PC-9 (cell line): ENCODE results near the gene PSMD13. TPM values are rescaled to one million over a fixed set of nuclear protein-coding genes. Genes with fewer than 3 reads are reported as not detected.

Experiments
- BruUV-seq: library from RNA; stranded (reverse); fragments of 400-500 nt; replicated peaks from 2 replicates; lab custom pipeline; 2021; lab: Mats Ljungman, UMichigan
- CTCF ChIA-PET: fragments of 300-600 bp; sonication (Branson Sonifier 250); formaldehyde crosslinking; loops from one replicate; lab custom pipeline; 2022; ENCODE audit warnings: antibody characterized with exemption; lab: Charles Lee
- POLR2A ChIA-PET: fragments of 300-600 bp; sonication (Branson Sonifier 250); formaldehyde crosslinking; loops from one replicate; lab custom pipeline; 2022; ENCODE audit warnings: antibody characterized with exemption; ENCODE audit not compliant: unreplicated experiment; lab: Charles Lee
- DNase-seq, 2 experiments: peaks; one replicate each; pipeline versions ENCODE4 v3.0.0 to v3.0.0-alpha.2; 2015 to 2022; ENCODE audit warnings: mixed read lengths in 1 of 2
- H2AFZ ChIP-seq: fragments of 200-600 bp; sonication (generic); 2 replicates; pipeline ENCODE4 v1.8.1; 2017; ENCODE audit warnings: antibody characterized with exemption
- H3F3A ChIP-seq: fragments of 200-600 bp; sonication (generic); 2 replicates; pipeline ENCODE4 v1.8.1; 2017; ENCODE audit warnings: antibody characterized with exemption, mild to moderate bottlenecking, low read depth; ENCODE audit not compliant: insufficient read depth
- H3K27ac ChIP-seq: fragments of 200-600 bp; sonication (generic); 2 replicates; pipeline ENCODE4 v1.6.1; 2016; ENCODE audit warnings: mixed run types
- H3K27me3 ChIP-seq: fragments of 200-600 bp; sonication (generic); 2 replicates; pipeline ENCODE4 v1.6.1; 2016; ENCODE audit warnings: low read depth, mixed run types; ENCODE audit not compliant: insufficient read depth
- H3K36me3 ChIP-seq: fragments of 200-600 bp; sonication (generic); 2 replicates; pipeline ENCODE4 v1.6.1; 2016; ENCODE audit warnings: low read depth, mixed run types
- H3K4me1 ChIP-seq: fragments of 200-600 bp; sonication (generic); replicated peaks from 2 replicates; pipeline ENCODE4 v1.6.1; 2016; ENCODE audit warnings: mixed run types; ENCODE audit not compliant: insufficient read depth
- H3K4me2 ChIP-seq: fragments of 200-600 bp; sonication (generic); 2 replicates; pipeline ENCODE4 v1.6.1; 2017; ENCODE audit warnings: mixed run types
- H3K4me3 ChIP-seq: fragments of 200-600 bp; sonication (generic); 2 replicates; pipeline ENCODE4 v1.6.1; 2016; ENCODE audit warnings: mixed run types
- H3K79me2 ChIP-seq: fragments of 200-600 bp; sonication (generic); 2 replicates; pipeline ENCODE4 v1.6.1; 2017; ENCODE audit warnings: low read depth, mixed run types
- H3K9me2 ChIP-seq: fragments of 200-600 bp; sonication (generic); 2 replicates; pipeline ENCODE4 v1.8.1; 2017; ENCODE audit warnings: mild to moderate bottlenecking; ENCODE audit not compliant: insufficient read depth
- H3K9me3 ChIP-seq: fragments of 200-600 bp; sonication (generic); 2 replicates; pipeline ENCODE4 v1.8.1; 2016; ENCODE audit warnings: low read depth; ENCODE audit not compliant: insufficient read depth
- H4K20me1 ChIP-seq: fragments of 200-600 bp; sonication (generic); 2 replicates; pipeline ENCODE4 v1.8.1; 2017; ENCODE audit not compliant: insufficient read depth
- EZH2 ChIP-seq: fragments of 200-600 bp; sonication (generic); IDR thresholded peaks from 2 replicates; pipeline ENCODE4 v1.8.0; 2017; ENCODE audit warnings: antibody characterized with exemption, low read depth
- intact Hi-C: fragments of 100-400 bp; cut with micrococcal nuclease; formaldehyde crosslinking; loops from one replicate; pipeline ENCODE4 v1.10.0; 2022; ENCODE audit not compliant: unreplicated experiment
- total RNA-seq: library from RNA; stranded (reverse); gene quantifications from 2 replicates; pipeline ENCODE4 v1.2.3, GENCODE V29; 2021
- TF ChIP-seq, protein P1 (sequence below): fragments of 200-600 bp; sonication (generic); conservative IDR thresholded peaks from 2 replicates; pipeline ENCODE4 v1.6.1; 2017; ENCODE audit warnings: mixed run types, antibody characterized with exemption, mild to moderate bottlenecking, moderate library complexity

The PSMD13 gene
- total RNA-seq, 1 experiment from 2014 or later = 143 TPM

DNA sequence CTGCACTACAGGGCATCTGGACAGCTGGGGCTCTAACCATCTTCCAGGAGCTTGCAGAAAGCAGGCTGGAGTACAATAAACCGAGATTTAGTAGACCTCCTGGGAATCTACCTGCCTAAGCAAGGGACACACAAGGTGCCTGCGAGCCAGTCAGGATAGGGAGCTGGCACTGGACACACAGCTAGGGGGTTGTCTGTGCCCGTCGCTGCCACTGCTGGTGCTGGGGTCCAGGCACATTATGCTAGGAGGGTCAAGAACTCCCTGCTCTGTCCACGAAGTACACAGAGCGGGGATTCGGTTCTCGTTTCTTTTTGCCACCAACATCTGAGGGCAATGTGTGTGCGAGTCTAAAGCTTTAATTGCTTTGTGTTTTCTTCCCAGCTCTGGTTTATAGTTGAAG is 25.0 kb upstream of the PSMD13 start:
- no peak overlapping the region for H2AFZ ChIP-seq
- no peak overlapping the region for H3K4me2 ChIP-seq
- POLR2A ChIA-PET = no interaction called here
- H3K9me2 ChIP-seq = no peaks in the 10 kb centered on the region
- H3F3A ChIP-seq = peaks cover 28% of the 10 kb centered on the region
- H3K4me1 ChIP-seq = peaks cover 11% of the 10 kb centered on the region
- intact Hi-C loops = no loop called here
- H4K20me1 ChIP-seq = no peaks in the 10 kb centered on the region
- H3K4me3 ChIP-seq = no peak overlapping the region
- H3K36me3 ChIP-seq = no peaks in the 10 kb centered on the region
- no peak for DNase-seq
- no peak overlapping the region for H3K27ac ChIP-seq
- no peak for TF ChIP-seq EZH2
- TF ChIP-seq, protein P1, sequence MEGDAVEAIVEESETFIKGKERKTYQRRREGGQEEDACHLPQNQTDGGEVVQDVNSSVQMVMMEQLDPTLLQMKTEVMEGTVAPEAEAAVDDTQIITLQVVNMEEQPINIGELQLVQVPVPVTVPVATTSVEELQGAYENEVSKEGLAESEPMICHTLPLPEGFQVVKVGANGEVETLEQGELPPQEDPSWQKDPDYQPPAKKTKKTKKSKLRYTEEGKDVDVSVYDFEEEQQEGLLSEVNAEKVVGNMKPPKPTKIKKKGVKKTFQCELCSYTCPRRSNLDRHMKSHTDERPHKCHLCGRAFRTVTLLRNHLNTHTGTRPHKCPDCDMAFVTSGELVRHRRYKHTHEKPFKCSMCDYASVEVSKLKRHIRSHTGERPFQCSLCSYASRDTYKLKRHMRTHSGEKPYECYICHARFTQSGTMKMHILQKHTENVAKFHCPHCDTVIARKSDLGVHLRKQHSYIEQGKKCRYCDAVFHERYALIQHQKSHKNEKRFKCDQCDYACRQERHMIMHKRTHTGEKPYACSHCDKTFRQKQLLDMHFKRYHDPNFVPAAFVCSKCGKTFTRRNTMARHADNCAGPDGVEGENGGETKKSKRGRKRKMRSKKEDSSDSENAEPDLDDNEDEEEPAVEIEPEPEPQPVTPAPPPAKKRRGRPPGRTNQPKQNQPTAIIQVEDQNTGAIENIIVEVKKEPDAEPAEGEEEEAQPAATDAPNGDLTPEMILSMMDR = no peak
- no peaks in the 10 kb centered on the region for H3K9me3 ChIP-seq
- no TSS peak for BruUV-seq
- CTCF ChIA-PET = no interaction called here
- peaks cover 32% of the 10 kb centered on the region for H3K79me2 ChIP-seq
- no peaks in the 10 kb centered on the region for H3K27me3 ChIP-seq

DNA sequence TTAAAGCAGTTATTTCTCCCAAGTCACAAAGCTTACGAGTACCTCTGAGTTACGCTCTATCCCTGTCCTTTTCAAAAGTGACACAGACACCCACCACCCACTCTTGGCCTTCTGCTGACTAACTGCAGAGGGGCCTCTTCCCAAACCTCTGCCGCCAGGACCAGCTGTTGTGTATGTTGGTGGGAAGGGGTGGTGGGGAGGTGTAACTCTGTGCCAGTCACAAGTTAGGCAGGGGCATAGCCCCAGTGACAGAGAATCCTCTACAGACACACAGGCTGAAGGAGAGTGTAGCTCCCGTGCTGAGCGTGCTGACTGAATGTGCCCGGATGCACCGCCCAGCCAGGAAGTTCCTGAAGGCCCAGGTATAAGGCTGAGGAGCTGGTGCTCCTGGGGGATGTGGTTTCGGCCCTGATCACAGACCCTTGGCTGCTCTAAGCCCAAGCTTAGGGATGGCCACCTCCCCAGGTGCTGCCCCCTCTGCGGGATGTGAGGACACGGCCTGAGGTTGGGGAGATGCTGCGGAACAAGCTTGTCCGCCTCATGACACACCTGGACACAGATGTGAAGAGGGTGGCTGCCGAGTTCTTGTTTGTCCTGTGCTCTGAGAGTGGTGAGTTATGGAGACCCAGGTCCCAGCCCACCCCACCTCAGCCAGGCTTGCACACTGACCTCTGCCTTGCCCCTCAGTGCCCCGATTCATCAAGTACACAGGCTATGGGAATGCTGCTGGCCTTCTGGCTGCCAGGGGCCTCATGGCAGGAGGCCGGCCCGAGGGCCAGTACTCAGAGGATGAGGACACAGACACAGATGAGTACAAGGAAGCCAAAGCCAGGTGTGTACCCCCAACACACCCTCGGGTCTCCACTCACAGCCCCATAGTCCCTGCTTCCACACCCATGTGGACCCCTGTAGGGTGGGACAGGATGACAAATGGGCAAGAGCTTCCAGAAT is 24.4 kb upstream of the PSMD13 start:
- Histone ChIP-seq H3K36me3 (no peaks in the 10 kb centered on the region), H3K79me2 (peaks cover 28% of the 10 kb centered on the region), H3K9me3 (no peaks in the 10 kb centered on the region), H3K27ac (no peak overlapping the region), H3K9me2 (no peaks in the 10 kb centered on the region), H3F3A (peaks cover 28% of the 10 kb centered on the region), H4K20me1 (no peaks in the 10 kb centered on the region), H3K4me1 (peaks cover 11% of the 10 kb centered on the region), H3K27me3 (no peaks in the 10 kb centered on the region), H3K4me2 (no peak overlapping the region), H2AFZ (no peak overlapping the region), H3K4me3 (no peak overlapping the region)
- ChIA-PET CTCF (no interaction called here), POLR2A (no interaction called here)
- intact Hi-C loops = no loop called here
- TF ChIP-seq, protein P1 = no peak
- TF ChIP-seq EZH2 = no peak
- BruUV-seq = no TSS peak
- DNase-seq = no peak

DNA sequence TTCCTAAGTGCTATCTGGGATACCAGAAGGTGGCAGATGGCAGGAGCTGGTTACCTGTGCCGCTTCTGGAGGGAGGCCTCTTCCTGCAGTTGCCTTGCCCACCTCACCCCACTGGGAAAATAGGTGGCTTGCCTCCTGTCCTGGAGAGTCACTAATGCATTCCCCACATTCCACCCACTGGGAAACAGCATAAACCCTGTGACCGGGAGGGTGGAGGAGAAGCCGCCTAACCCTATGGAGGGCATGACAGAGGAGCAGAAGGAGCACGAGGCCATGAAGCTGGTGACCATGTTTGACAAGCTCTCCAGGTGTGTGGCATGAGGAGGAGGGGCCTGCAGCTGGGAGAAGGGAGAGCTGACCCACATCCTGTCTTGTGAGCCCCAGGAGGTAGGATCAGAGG is 23.7 kb upstream of the PSMD13 start:
- Histone ChIP-seq H3K9me3 (no peaks in the 10 kb centered on the region), H2AFZ (no peak overlapping the region), H3K4me2 (no peak overlapping the region), H3K9me2 (no peaks in the 10 kb centered on the region), H3K27me3 (no peaks in the 10 kb centered on the region), H3K4me3 (no peak overlapping the region), H3K27ac (no peak overlapping the region), H4K20me1 (no peaks in the 10 kb centered on the region), H3K4me1 (peaks cover 11% of the 10 kb centered on the region), H3F3A (peaks cover 21% of the 10 kb centered on the region), H3K79me2 (peaks cover 25% of the 10 kb centered on the region), H3K36me3 (no peaks in the 10 kb centered on the region)
- no peak for TF ChIP-seq EZH2
- TF ChIP-seq, protein P1 = no peak
- ChIA-PET CTCF (interaction anchor here (0.5 kb wide), 1 partner anchor 181 kb away, joined by 4 read pairs; the partner anchor contains the start of gene PKP3), POLR2A (no interaction called here)
- intact Hi-C loops = no loop called here
- no peak for DNase-seq
- no TSS peak for BruUV-seq
